ENCODE data around the gene IL17A.

The IL17A gene

DNA sequence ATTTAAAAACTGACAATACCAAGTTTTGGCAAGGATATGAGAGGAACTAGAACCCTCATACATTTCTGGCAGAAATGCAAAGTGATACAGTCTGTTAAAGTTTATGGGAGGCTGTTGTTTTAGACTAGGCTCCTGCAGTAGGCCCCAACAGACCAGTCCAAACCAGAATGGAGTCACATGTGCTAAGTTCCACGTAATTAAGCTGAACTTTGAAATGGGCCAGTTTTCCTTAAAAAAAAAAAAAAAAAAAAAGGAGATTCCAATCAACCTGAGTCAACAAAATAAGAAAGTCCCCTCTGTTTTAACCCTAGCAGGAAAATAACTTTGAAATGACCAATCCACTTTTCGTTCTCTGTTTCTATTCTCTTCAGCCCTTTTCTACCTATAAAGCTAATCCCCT lies 31.6 kb downstream of the IL17A start:
- DNase-seq = no peak

DNA sequence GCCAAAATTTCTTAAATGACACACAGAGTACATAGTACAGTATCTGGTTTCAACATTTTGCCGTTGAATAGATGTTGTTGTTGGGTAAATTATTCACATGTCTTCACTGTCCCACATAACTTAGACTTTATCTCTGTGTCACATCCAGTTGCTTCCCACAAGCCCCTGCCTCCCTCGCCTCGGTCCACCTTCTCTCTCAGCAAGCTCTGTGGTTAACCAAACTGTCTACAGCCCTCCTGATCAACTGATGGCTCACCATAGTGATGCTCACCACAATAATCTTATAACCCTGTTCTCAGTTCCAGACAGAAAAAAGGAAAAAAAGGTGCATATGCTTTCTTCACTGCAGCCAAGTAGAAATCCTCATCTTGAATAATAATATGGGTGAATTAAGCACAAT lies 35.1 kb downstream of the IL17A start:
- DNase-seq = no peak

DNA sequence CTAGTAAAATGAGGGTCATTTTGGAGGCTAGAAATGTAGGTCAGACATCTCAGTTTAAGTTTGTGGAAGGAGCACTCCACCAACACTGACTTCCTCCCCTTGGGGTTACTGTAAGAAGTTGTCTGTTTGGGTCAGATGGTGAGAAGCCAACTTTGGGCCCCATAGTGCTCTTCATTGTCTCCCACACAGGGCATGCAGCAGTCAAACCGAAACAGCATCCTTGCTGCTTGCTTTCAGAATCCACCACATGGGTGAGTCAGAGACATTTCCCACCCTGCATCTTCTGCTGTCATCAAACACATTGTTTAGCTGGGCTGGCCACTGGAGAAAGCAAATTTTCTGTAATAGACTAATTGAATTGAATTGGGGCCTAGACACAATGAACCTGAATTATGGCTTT lies 41.3 kb downstream of the IL17A start:
- no peak for DNase-seq

DNA sequence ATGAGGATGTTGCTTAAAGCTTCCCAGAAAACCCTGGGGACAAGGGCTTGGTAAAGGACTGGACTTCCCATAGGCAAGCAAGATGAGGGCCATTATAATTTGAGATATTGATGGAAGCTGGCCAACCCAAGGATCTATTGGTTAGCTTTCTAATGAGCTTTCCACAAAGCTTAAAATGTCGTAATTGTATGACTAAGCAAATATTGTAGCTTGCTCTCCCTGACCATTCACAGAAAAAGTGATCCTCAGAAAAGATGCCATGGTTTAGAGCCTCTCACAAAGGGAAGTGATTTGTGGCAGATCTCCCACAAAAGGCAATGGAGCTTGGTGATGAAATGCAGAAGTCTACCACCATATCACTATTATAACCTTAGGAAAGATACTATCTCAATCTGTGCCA lies 44.5 kb downstream of the IL17A start:
- DNase-seq = no peak

DNA sequence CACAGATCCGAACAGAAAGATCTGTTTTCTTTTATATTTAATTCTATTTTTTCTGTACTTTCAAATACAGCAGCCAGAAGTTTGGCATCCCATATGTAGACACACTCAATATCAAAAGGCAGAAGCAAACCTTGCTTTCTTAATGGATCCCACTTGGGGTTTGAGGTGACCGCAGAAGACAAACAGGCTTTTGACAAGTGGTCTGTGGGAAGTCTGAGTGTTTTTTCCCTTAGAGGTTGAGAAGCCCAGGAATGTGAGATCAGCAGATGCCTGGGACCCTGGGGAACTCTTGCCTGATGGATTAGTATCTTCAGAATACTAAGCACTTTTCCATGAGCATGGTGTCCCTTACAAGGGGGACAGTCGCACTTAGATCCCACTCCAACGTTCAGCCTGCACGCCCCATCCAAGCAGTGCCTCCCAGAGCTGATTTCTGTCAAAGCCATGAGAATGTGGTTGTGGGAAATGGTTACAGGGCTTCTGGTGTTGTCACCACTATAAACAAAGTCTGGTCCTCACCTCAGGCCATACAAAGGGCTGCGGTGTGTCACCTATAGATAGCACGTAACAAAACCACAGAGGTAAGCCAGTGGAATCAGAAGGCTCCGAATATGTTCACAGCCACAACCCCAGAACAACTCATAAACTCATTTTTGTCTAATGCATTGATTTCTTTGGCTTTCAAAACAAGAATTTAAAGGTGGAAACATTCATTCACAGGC lies 45.4 kb downstream of the IL17A start:
- DNase-seq = no peak

DNA sequence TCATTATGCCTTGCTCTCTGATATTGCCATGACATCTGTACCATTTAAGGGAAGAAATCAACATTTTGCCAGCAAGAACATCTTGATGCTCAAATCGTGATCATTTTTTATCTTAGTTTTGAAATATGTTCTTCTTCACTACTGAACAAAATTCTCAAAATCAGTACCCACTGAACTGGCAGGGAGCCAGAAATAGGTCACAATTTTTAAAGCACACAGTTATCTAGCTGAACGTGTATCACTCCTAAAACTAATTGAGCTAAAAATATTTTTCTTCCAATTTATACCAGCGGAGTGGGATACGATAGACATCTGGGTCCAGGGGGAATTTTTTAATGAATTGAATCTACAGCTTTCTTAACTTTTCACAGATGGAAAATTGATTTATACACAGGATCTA lies 46.8 kb downstream of the IL17A start:
- no peak for DNase-seq

DNA sequence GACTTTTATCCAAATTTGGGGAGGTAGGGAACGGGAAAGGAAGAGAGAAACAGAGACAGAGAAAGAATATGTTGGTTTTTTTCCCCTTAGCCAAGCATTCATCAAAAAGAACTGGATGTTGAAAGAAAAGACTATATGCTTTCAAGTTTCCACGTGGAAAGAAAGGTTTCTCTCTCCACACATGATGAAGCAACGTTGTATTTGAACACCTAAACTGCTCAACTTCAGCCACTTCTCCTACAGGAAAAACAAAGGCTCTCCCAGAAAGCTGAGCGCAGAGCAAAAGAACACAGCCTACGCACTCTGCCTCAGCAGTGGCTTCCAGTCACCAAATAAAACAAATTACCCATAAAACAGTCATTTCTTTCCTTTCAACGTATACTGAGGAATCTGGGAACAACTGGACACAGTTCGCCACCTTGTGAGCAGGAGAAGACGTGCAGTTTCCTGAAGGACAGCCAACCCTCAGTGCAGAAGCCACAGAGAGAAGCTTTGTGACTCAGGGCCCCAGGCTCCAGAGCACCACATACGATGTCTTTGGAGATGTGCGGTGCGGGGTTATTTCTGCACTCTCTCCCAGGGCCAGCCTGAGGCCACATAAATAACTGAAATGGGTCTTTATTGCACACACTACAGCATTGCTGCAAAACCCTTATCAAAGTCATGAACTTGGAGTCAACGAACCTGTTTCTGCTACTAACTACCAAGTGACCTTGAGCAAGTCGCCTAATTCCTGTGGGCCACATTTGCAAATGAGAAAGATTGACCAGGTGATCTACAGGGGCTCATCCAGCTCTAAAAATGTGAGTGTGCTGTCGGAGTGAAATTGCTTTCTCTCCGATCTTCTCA lies 48.0 kb downstream of the IL17A start:
- no peak for DNase-seq
